Nephron progenitor cell (in vitro differentiated cells): ENCODE data around the gene PAQR5.

Experiments
- DNase-seq: peaks from one replicate; pipeline ENCODE4 v3.0.0; 2021
- H3K27ac Mint-ChIP-seq: 2 replicates; pipeline ENCODE4 v1.8.0; 2021; ENCODE audit warnings: mild to moderate bottlenecking, moderate library complexity, mixed read lengths
- H3K27me3 Mint-ChIP-seq: 2 replicates; pipeline ENCODE4 v1.8.0; 2021; ENCODE audit warnings: mild to moderate bottlenecking, low read depth, mixed read lengths; ENCODE audit not compliant: poor library complexity
- H3K36me3 Mint-ChIP-seq: 2 replicates; pipeline ENCODE4 v1.8.0; 2021; ENCODE audit warnings: low read depth, mixed read lengths
- H3K4me1 Mint-ChIP-seq: 2 replicates; pipeline ENCODE4 v1.8.0; 2021; ENCODE audit warnings: mixed read lengths
- H3K4me3 Mint-ChIP-seq: 2 replicates; pipeline ENCODE4 v1.8.0; 2021; ENCODE audit warnings: mild to moderate bottlenecking, moderate library complexity, mixed read lengths
- H3K9me3 Mint-ChIP-seq: 2 replicates; pipeline ENCODE4 v1.8.0; 2021; ENCODE audit warnings: mild to moderate bottlenecking, moderate library complexity, mixed read lengths
- TF ChIP-seq, protein P1 (sequence below): fragments of 200-600 bp; sonication (generic); IDR thresholded peaks from 2 replicates; pipeline ENCODE4 v1.5.0; 2021; ENCODE audit warnings: antibody characterized with exemption

Gene PAQR5

DNA sequence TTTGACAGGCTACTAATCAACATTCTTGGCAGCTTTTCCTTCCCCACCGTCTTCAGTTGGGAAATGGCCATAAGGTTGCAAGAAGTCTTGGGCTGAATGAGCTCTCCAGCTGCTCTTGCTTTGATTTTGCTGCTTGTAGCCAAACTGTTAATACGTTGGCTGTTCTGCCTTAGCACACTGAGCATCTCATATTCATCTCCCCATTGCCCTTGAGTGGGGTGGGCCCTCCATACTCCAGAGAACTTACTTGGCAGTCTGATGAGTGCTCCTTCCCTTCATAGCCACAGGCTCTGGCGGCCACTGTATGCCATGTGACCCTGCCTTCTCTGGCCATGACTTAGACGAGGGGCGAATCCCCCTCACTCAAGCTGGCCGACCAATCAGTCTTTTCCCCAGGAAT is 25.8 kb upstream of the PAQR5 start:
- Mint-ChIP-seq H3K27me3 (peaks cover 2% of the 10 kb centered on the region), H3K36me3 (no peaks in the 10 kb centered on the region), H3K27ac (no peak overlapping the region)

DNA sequence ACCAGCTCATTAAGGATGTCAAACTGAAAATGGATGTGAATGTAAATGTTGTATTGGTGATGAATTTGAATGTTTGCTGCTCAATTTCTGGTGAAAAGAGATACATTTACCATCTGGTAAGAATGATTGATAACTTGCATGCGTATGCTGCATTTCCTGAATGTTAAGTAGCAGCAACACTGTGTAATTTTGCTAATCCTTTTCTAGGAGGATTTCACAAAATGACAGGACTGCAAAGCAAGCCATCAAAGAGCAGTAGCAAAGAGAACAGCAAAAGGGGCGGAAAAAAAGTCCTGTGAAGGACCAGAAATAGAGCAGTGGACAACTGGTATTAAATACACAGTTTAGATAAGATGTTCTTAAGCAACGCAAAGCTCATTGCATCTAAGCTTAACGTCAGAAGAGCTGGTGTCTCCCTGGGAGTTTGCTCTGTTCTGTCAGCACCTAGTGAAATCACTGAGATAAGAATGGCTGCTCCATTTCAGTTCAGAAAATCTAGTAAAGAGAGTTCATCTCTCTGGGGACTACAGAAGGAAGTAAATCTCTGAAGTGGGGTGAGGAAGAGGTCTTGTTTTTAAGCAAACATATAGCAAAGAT is 23.5 kb upstream of the PAQR5 start:
- no peak overlapping the region for H3K27ac Mint-ChIP-seq
- H3K9me3 Mint-ChIP-seq, result no peaks in the 10 kb centered on the region
- no peaks in the 10 kb centered on the region for H3K36me3 Mint-ChIP-seq
- no peak overlapping the region for H3K4me3 Mint-ChIP-seq
- peaks cover 43% of the 10 kb centered on the region for H3K4me1 Mint-ChIP-seq
- H3K27me3 Mint-ChIP-seq, result peaks cover 2% of the 10 kb centered on the region
- DNase-seq, result no peak
- TF ChIP-seq, protein P1, sequence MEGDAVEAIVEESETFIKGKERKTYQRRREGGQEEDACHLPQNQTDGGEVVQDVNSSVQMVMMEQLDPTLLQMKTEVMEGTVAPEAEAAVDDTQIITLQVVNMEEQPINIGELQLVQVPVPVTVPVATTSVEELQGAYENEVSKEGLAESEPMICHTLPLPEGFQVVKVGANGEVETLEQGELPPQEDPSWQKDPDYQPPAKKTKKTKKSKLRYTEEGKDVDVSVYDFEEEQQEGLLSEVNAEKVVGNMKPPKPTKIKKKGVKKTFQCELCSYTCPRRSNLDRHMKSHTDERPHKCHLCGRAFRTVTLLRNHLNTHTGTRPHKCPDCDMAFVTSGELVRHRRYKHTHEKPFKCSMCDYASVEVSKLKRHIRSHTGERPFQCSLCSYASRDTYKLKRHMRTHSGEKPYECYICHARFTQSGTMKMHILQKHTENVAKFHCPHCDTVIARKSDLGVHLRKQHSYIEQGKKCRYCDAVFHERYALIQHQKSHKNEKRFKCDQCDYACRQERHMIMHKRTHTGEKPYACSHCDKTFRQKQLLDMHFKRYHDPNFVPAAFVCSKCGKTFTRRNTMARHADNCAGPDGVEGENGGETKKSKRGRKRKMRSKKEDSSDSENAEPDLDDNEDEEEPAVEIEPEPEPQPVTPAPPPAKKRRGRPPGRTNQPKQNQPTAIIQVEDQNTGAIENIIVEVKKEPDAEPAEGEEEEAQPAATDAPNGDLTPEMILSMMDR, result no peak

More for the DNA sequence above, 25.8 kb upstream of the PAQR5 start:
- peaks cover 35% of the 10 kb centered on the region for H3K4me1 Mint-ChIP-seq
- TF ChIP-seq, protein P1, result no peak
- H3K4me3 Mint-ChIP-seq, result no peak overlapping the region
- DNase-seq, result no peak
- no peaks in the 10 kb centered on the region for H3K9me3 Mint-ChIP-seq

DNA sequence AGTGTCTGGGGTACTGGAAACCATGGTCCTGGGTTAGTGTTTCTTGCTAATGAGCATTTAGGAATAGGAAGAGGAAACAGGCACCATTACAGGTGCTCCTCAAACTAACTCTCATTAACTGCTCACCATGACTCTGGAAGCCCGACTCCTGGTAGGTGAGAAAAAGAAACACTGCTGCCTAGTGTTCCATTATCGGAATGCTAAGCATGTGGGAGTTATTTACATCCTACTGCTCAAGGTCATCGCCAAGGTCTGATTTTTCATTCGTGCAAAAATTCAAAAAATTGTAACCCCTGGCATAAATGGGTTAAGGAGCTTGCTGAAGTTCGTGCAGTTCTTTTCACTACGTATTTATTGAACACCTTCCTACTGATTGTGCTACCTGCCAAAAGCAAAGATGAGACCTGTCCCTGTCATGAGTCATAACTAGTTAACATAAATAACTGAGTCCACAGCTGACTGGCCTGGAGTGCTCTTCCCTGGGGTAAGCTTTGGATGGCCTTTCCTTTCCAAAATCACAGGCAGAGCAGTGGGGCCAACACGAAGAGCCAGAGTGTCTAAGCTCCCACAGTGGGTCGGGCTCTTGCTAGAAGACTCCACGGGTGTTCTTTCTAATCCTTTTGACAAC is 22.7 kb upstream of the PAQR5 start:
- Mint-ChIP-seq H3K9me3 (no peaks in the 10 kb centered on the region), H3K4me1 (peaks cover 48% of the 10 kb centered on the region), H3K36me3 (no peaks in the 10 kb centered on the region), H3K4me3 (no peak overlapping the region), H3K27me3 (peaks cover 2% of the 10 kb centered on the region), H3K27ac (no peak overlapping the region)
- DNase-seq, result no peak
- TF ChIP-seq, protein P1, result no peak

DNA sequence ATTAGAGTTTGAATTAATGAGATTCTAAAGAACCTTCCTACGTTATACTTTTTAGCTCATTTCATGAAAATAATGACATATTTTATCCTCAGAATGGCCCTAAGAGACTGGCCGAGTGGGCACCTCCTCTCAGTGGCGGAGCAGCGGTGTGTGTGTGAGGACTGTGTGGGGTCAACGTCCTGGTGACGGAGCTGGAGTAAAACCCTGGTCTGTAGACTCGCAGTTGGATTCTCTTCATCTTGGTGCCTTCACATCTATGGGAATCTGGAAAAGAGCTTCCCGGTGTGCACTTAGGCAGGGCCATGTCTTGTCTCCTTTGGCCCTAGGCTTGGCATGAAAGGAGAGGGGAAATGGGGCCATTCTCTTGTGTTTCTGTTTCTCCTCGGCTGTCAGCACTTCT is 21.4 kb upstream of the PAQR5 start:
- peaks cover 2% of the 10 kb centered on the region for H3K27me3 Mint-ChIP-seq
- no peak overlapping the region for H3K4me3 Mint-ChIP-seq
- H3K4me1 Mint-ChIP-seq, result peaks cover 42% of the 10 kb centered on the region
- H3K27ac Mint-ChIP-seq, result no peak overlapping the region
- TF ChIP-seq, protein P1, result no peak
- H3K36me3 Mint-ChIP-seq, result no peaks in the 10 kb centered on the region
- no peak for DNase-seq
- H3K9me3 Mint-ChIP-seq, result no peaks in the 10 kb centered on the region

DNA sequence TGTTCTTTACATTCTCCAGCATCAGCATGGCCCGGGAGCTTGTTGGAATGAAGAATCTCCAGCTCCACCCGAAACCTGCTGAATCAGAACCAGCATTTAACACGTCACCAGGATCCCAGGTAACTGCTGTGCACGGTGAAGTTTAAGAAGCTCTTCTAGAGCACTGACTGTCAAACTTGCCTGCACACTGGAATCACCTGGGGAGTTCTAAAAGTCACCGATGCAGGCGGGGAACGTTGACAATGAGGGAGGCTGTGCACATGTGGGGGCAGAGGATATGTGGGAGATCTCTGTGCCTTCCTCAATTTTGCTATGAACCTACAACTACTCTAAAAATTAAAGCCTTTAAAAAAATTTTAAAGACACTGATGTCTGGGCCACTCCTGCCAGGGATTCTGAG is 19.1 kb upstream of the PAQR5 start:
- H3K4me1 Mint-ChIP-seq, result peaks cover 34% of the 10 kb centered on the region
- no peaks in the 10 kb centered on the region for H3K36me3 Mint-ChIP-seq
- no peaks in the 10 kb centered on the region for H3K9me3 Mint-ChIP-seq
- no peak overlapping the region for H3K4me3 Mint-ChIP-seq
- H3K27ac Mint-ChIP-seq, result no peak overlapping the region
- no peaks in the 10 kb centered on the region for H3K27me3 Mint-ChIP-seq
- TF ChIP-seq, protein P1, result no peak
- no peak for DNase-seq

DNA sequence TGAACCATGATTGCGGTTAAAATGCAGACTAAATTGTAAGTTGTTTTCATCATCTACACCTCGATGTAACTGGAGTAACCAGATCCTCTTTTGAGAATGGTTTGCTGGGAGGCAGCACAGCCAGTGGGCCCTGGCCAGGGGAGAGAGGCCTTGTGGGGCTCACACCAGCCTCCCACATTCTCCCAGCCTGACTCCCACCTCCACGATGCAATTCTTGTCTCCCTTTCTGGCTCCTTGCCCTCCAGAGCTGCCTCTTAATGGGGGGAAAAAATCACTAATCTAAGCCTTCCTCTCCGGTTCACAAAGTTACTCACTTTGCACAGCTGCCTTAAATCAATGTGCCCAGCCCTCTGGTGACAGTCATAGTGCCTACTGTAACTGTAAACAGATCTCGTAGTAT is 17.9 kb upstream of the PAQR5 start:
- peaks cover 26% of the 10 kb centered on the region for H3K4me1 Mint-ChIP-seq
- no peaks in the 10 kb centered on the region for H3K27me3 Mint-ChIP-seq
- DNase-seq, result no peak
- H3K27ac Mint-ChIP-seq, result peak overlapping the region; percentile 98
- no peaks in the 10 kb centered on the region for H3K36me3 Mint-ChIP-seq
- no peaks in the 10 kb centered on the region for H3K9me3 Mint-ChIP-seq
- TF ChIP-seq, protein P1, result no peak
- no peak overlapping the region for H3K4me3 Mint-ChIP-seq
